ENCODE data around the gene NEK6.

- TF ChIP-seq, protein P1, sequence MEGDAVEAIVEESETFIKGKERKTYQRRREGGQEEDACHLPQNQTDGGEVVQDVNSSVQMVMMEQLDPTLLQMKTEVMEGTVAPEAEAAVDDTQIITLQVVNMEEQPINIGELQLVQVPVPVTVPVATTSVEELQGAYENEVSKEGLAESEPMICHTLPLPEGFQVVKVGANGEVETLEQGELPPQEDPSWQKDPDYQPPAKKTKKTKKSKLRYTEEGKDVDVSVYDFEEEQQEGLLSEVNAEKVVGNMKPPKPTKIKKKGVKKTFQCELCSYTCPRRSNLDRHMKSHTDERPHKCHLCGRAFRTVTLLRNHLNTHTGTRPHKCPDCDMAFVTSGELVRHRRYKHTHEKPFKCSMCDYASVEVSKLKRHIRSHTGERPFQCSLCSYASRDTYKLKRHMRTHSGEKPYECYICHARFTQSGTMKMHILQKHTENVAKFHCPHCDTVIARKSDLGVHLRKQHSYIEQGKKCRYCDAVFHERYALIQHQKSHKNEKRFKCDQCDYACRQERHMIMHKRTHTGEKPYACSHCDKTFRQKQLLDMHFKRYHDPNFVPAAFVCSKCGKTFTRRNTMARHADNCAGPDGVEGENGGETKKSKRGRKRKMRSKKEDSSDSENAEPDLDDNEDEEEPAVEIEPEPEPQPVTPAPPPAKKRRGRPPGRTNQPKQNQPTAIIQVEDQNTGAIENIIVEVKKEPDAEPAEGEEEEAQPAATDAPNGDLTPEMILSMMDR (IDR thresholded peaks at IDR 0.05) = no peak
- TF ChIP-seq POLR2A (IDR thresholded peaks at IDR 0.05) = no peak
Measured at GRCh38 chr9:124292696-124293593, 35.2 kb downstream of the NEK6 start.
